Measurements from ENCODE around the gene PCGF6.

The PCGF6 gene

GRCh38 chr10:103307594-103307993 lies 43.3 kb downstream of the PCGF6 start:
- TF ChIP-seq ZSCAN18 (tag by site-specific recombination; IDR thresholded peaks at IDR 0.05), result no peak
- no peak for TF ChIP-seq ZNF114 (tag by site-specific recombination; IDR thresholded peaks at IDR 0.05)
- no peak for TF ChIP-seq ZNF600 (tag by site-specific recombination; IDR thresholded peaks at IDR 0.05)
- H3K9me3 ChIP-seq (ENCODE audit: control insufficient read depth, insufficient read depth, low read depth, low read length), result no peaks in the 10 kb centered on the region
- H3K4me3 ChIP-seq (ENCODE audit: low read depth, low read length), result no peak overlapping the region
- no peak overlapping the region for H3K27ac ChIP-seq (ENCODE audit: extremely low read depth, low read depth, low read length)
- CTCF ChIA-PET, result interaction anchor here (0.7 kb wide), 1 partner anchor 450 kb away, joined by 3 read pairs; no protein-coding TSS in a partner anchor
- peaks cover 72 to 74% of the 10 kb centered on the region in 2 experiments for H3K36me3 ChIP-seq (ENCODE audit: control insufficient read depth in 2 of 2, insufficient read depth in 1 of 2, low read length in 2 of 2)
- POLR2A ChIA-PET, result no interaction called here
- no peaks in the 10 kb centered on the region for H3K4me1 ChIP-seq (ENCODE audit: control insufficient read depth, insufficient read depth, low read length)

GRCh38 chr10:103295374-103296015 lies 55.4 kb downstream of the PCGF6 start:
- POLR2A ChIA-PET, result interaction anchor here (0.7 to 1.2 kb wide), 2 partner anchors 13 to 55 kb away, joined by 3 read pairs; partner anchors contain the start of gene PCGF6
- no peaks in the 10 kb centered on the region for H3K4me1 ChIP-seq (ENCODE audit: control insufficient read depth, insufficient read depth, low read length)
- TF ChIP-seq ZNF248 (tag by site-specific recombination; IDR thresholded peaks at IDR 0.05) (no peak), ZSCAN4 (tag by site-specific recombination; IDR thresholded peaks at IDR 0.05) (0 out of 2 replicates have a peak, but pooled peaks have one; percentile 39), ZNF776 (tag by site-specific recombination; IDR thresholded peaks at IDR 0.05; ENCODE audit: borderline replicate concordance) (no peak)
- no peak overlapping the region for H3K4me3 ChIP-seq (ENCODE audit: low read depth, low read length)
- CTCF ChIA-PET, result no interaction called here
- H3K27ac ChIP-seq (ENCODE audit: extremely low read depth, low read depth, low read length), result no peak overlapping the region
- H3K36me3 ChIP-seq (ENCODE audit: control insufficient read depth in 2 of 2, insufficient read depth in 1 of 2, low read length in 2 of 2), result peaks cover 0 to 4% of the 10 kb centered on the region in 2 experiments; a peak in 1 of 3 replicates
- no peaks in the 10 kb centered on the region for H3K9me3 ChIP-seq (ENCODE audit: control insufficient read depth, insufficient read depth, low read depth, low read length)

- ChIA-PET CTCF (interaction anchor here (1.1 kb wide), 1 partner anchor 58 kb away, joined by 3 read pairs; no protein-coding TSS in a partner anchor), POLR2A (interaction anchor here (0.7 to 1.0 kb wide), 2 partner anchors 18 to 105 kb away, joined by 5 to 7 read pairs; no protein-coding TSS in a partner anchor)
- TF ChIP-seq ZNF585B (tag by site-specific recombination; IDR thresholded peaks at IDR 0.05) (no peak), ZNF555 (tag by site-specific recombination; conservative IDR thresholded peaks at IDR 0.05) (no peak), ZFP3 (tag by site-specific recombination; IDR thresholded peaks at IDR 0.05; ENCODE audit: low read depth) (no peak), PRDM1 (tag by site-specific recombination; IDR thresholded peaks at IDR 0.05) (no peak), KLF9 (tag by site-specific recombination; IDR thresholded peaks at IDR 0.05; ENCODE audit: low read depth) (no peak), ZNF561 (tag by site-specific recombination; IDR thresholded peaks at IDR 0.05; ENCODE audit: borderline replicate concordance) (no peak), ZNF202 (tag by site-specific recombination; IDR thresholded peaks at IDR 0.05; ENCODE audit: borderline replicate concordance) (no peak), KLF7 (tag by site-specific recombination; IDR thresholded peaks at IDR 0.05; ENCODE audit: borderline replicate concordance) (no peak), ZNF174 (tag by site-specific recombination; IDR thresholded peaks at IDR 0.05) (no peak), ZBTB6 (tag by site-specific recombination; IDR thresholded peaks at IDR 0.05) (no peak), TCF7L2 (IDR thresholded peaks at IDR 0.05; ENCODE audit: borderline replicate concordance, low read depth, low read length) (no peak), TRIM28 (IDR thresholded peaks at IDR 0.05; ENCODE audit: borderline replicate concordance, low read length) (no peak), ZNF544 (tag by site-specific recombination; IDR thresholded peaks at IDR 0.05) (no peak), ZNF311 (tag by site-specific recombination; IDR thresholded peaks at IDR 0.05; ENCODE audit: borderline replicate concordance) (no peak), ZNF341 (tag by site-specific recombination; IDR thresholded peaks at IDR 0.05; ENCODE audit: low read depth) (no peak), ZFP37 (tag by site-specific recombination; IDR thresholded peaks at IDR 0.05) (no peak)
- no peaks in the 10 kb centered on the region for H3K9me3 ChIP-seq (ENCODE audit: control insufficient read depth, insufficient read depth, low read depth, low read length)
- no peaks in the 10 kb centered on the region for H3K4me1 ChIP-seq (ENCODE audit: control insufficient read depth, insufficient read depth, low read length)
- no peak overlapping the region for H3K27ac ChIP-seq (ENCODE audit: extremely low read depth, low read depth, low read length)
- H3K36me3 ChIP-seq (ENCODE audit: control insufficient read depth in 2 of 2, insufficient read depth in 1 of 2, low read length in 2 of 2), result peaks cover 0 to 3% of the 10 kb centered on the region in 2 experiments; a peak in 1 of 3 replicates
- H3K4me3 ChIP-seq (ENCODE audit: low read depth, low read length), result no peak overlapping the region
These were observed 59.4 kb downstream of the PCGF6 start for GRCh38 chr10:103291588-103291987.
